Large intestine (tissue), 12 donors: Measurements from ENCODE around the gene ZNF485. TPM values are rescaled to one million over a fixed set of nuclear protein-coding genes. Genes with fewer than 3 reads are reported as not detected.

ENCODE experiments used
- DNase-seq, 2 donors: peaks; one replicate each; pipeline versions ENCODE4 v3.0.0 to v3.0.0-alpha.2; 2013
- H3K27ac ChIP-seq: one replicate; pipeline ENCODE4 v1.5.1; 2013; ENCODE audit warnings: low read length
- H3K27me3 ChIP-seq: 2 replicates; pipeline ENCODE4 v1.6.1; 2013; ENCODE audit warnings: low read length; ENCODE audit not compliant: control insufficient read depth, insufficient read depth
- H3K36me3 ChIP-seq: 2 replicates; pipeline ENCODE4 v1.6.1; 2013; ENCODE audit warnings: low read length; ENCODE audit not compliant: control insufficient read depth, insufficient read depth
- H3K4me1 ChIP-seq: one replicate; pipeline ENCODE4 v1.6.1; 2013; ENCODE audit warnings: low read length; ENCODE audit not compliant: control insufficient read depth, insufficient read depth
- H3K4me3 ChIP-seq: one replicate; pipeline ENCODE4 v1.5.1; 2013; ENCODE audit warnings: low read length
- H3K9me3 ChIP-seq: one replicate; pipeline ENCODE4 v1.6.1; 2013; ENCODE audit warnings: mild to moderate bottlenecking, low read depth, low read length, moderate library complexity; ENCODE audit not compliant: control insufficient read depth
- WGBS: methylation state at CpG from one replicate; pipeline ENCODE4 v1.1.5; 2013; ENCODE audit warnings: low lambda C conversion rate; ENCODE audit not compliant: insufficient coverage; 5-methylcytosine and 5-hydroxymethylcytosine counted together
- long read RNA-seq, 11 donors: transcript quantifications; one replicate each; lab custom pipeline, GENCODE V29; 2026
- polyA plus RNA-seq: library from polyadenylated mRNA; unstranded; fragments of 120-200 nt; gene quantifications from one replicate; pipeline ENCODE4 v1.2.1, GENCODE V29; 2013

ZNF485 gene
- polyA plus RNA-seq = 7.2 TPM
- long read RNA-seq, donor 1 = 0 reads
- long read RNA-seq, donor 2, partial matches to known transcripts = 0 of 3 reads
- long read RNA-seq, donor 2, other reads (novel, unspliced or antisense) = 0 of 3 reads
- long read RNA-seq, donor 3 = 0 reads
- long read RNA-seq, donor 4 = 0 reads
- long read RNA-seq, donor 5, partial matches to known transcripts = 0 of 2 reads
- long read RNA-seq, donor 5, other reads (novel, unspliced or antisense) = 0 of 2 reads
- long read RNA-seq, donor 6, partial matches to known transcripts = 0 of 3 reads
- long read RNA-seq, donor 6, other reads (novel, unspliced or antisense) = 0 of 3 reads
- long read RNA-seq, donor 7, partial matches to known transcripts = 0 of 1 reads
- long read RNA-seq, donor 7, other reads (novel, unspliced or antisense) = 0 of 1 reads
- long read RNA-seq, donor 8, partial matches to known transcripts = 0 of 2 reads
- long read RNA-seq, donor 8, other reads (novel, unspliced or antisense) = 0 of 2 reads
- long read RNA-seq, donor 9, partial matches to known transcripts = 0 of 4 reads
- long read RNA-seq, donor 9, other reads (novel, unspliced or antisense) = 0 of 4 reads
- long read RNA-seq, donor 10, partial matches to known transcripts = 0 of 2 reads
- long read RNA-seq, donor 10, other reads (novel, unspliced or antisense) = 0 of 2 reads
- long read RNA-seq, donor 11, partial matches to known transcripts = 0 of 4 reads
- long read RNA-seq, donor 11, other reads (novel, unspliced or antisense) = 0 of 4 reads

GRCh38 chr10:43606323-43607198, at the start of gene ZNF485:
ZNF485 (plus strand) TSS chr10:43606438; CDS start chr10:43607051, 613 bp downstream.
- Histone ChIP-seq H3K36me3 (peaks cover 21% of the 10 kb centered on the region), H3K4me1 (no peaks in the 10 kb centered on the region), H3K4me3 (peak within 1 kb of the TSS; percentile 73), H3K9me3 (peaks cover 2% of the 10 kb centered on the region), H3K27ac (peak within 1 kb of the TSS; percentile 42), H3K27me3 (no peaks in the 10 kb centered on the region)
- peak; percentile 52 to 70 for DNase-seq
- no CpG with 5 or more reads among the region's 58 CpGs for WGBS

GRCh38 chr10:43557214-43557613, 49.0 kb upstream of the ZNF485 start:
- no peak for DNase-seq
- Histone ChIP-seq H3K4me3 (no peak overlapping the region), H3K36me3 (peaks cover 23% of the 10 kb centered on the region), H3K4me1 (no peaks in the 10 kb centered on the region), H3K27ac (no peak overlapping the region), H3K9me3 (peaks cover 17% of the 10 kb centered on the region), H3K27me3 (no peaks in the 10 kb centered on the region)
- WGBS = no CpG with 5 or more reads among the region's 4 CpGs

- H3K36me3 ChIP-seq = peaks cover 27% of the 10 kb centered on the region
- no peak for DNase-seq
These were observed 36.6 kb upstream of the ZNF485 start for GRCh38 chr10:43569681-43570080.

GRCh38 chr10:43570971-43571370, 35.3 kb upstream of the ZNF485 start:
- DNase-seq = no peak
- Histone ChIP-seq H3K9me3 (no peaks in the 10 kb centered on the region), H3K27ac (no peak overlapping the region), H3K27me3 (no peaks in the 10 kb centered on the region), H3K4me3 (no peak overlapping the region), H3K4me1 (peaks cover 6% of the 10 kb centered on the region), H3K36me3 (peaks cover 26% of the 10 kb centered on the region)
- WGBS = no CpG with 5 or more reads among the region's 1 CpG

More at GRCh38 chr10:43569681-43570080, 36.6 kb upstream of the ZNF485 start:
- H3K9me3 ChIP-seq = no peaks in the 10 kb centered on the region
- no peak overlapping the region for H3K4me3 ChIP-seq
- H3K27me3 ChIP-seq = no peaks in the 10 kb centered on the region
- no peak overlapping the region for H3K27ac ChIP-seq
- peaks cover 6% of the 10 kb centered on the region for H3K4me1 ChIP-seq

- no peaks in the 10 kb centered on the region for H3K27me3 ChIP-seq
- H3K27ac ChIP-seq = peak overlapping the region; percentile 50
- H3K4me1 ChIP-seq = peaks cover 6% of the 10 kb centered on the region
- DNase-seq = no peak
- H3K4me3 ChIP-seq = peak overlapping the region; percentile 52
- 40% methylated on average over 1 of the region's 14 CpGs for WGBS
- H3K36me3 ChIP-seq = peaks cover 13% of the 10 kb centered on the region
- no peaks in the 10 kb centered on the region for H3K9me3 ChIP-seq
These were observed 32.8 kb upstream of the ZNF485 start for GRCh38 chr10:43573250-43574000.

GRCh38 chr10:43574001-43574892, 32.0 kb upstream of the ZNF485 start, which contains the start of gene ZNF239:
ZNF239 (minus strand) TSS chr10:43574616; CDS start chr10:43558079, 16,537 bp downstream.
- H3K36me3 ChIP-seq = peaks cover 7% of the 10 kb centered on the region
- peak; percentile 85 to 94 for DNase-seq
- peak within 1 kb of the TSS; percentile 50 for H3K27ac ChIP-seq
- H3K4me1 ChIP-seq = peaks cover 6% of the 10 kb centered on the region
- no CpG with 5 or more reads among the region's 78 CpGs for WGBS
- H3K27me3 ChIP-seq = no peaks in the 10 kb centered on the region
- H3K4me3 ChIP-seq = peak within 1 kb of the TSS; percentile 52
- H3K9me3 ChIP-seq = no peaks in the 10 kb centered on the region

GRCh38 chr10:43574906-43575305, 31.3 kb upstream of the ZNF485 start:
- DNase-seq = no peak
- Histone ChIP-seq H3K4me1 (peaks cover 6% of the 10 kb centered on the region), H3K36me3 (peaks cover 4% of the 10 kb centered on the region), H3K4me3 (peak overlapping the region; percentile 52), H3K27ac (no peak overlapping the region), H3K27me3 (no peaks in the 10 kb centered on the region), H3K9me3 (no peaks in the 10 kb centered on the region)
- WGBS = 97% methylated on average over 5 of the region's 8 CpGs

- H3K36me3 ChIP-seq = no peaks in the 10 kb centered on the region
- H3K27ac ChIP-seq = no peak overlapping the region
- H3K4me1 ChIP-seq = peaks cover 6% of the 10 kb centered on the region
- no peaks in the 10 kb centered on the region for H3K9me3 ChIP-seq
- DNase-seq = no peak
- WGBS = 88% methylated on average over 1 of the region's 5 CpGs
- no peak overlapping the region for H3K4me3 ChIP-seq
- no peaks in the 10 kb centered on the region for H3K27me3 ChIP-seq
These were observed 30.2 kb upstream of the ZNF485 start for GRCh38 chr10:43576062-43576461.

- Histone ChIP-seq H3K9me3 (no peaks in the 10 kb centered on the region), H3K4me1 (peaks cover 6% of the 10 kb centered on the region), H3K4me3 (no peak overlapping the region), H3K27ac (no peak overlapping the region), H3K36me3 (no peaks in the 10 kb centered on the region), H3K27me3 (no peaks in the 10 kb centered on the region)
- 97% methylated on average over 4 of the region's 5 CpGs for WGBS
- DNase-seq = no peak
These were observed 29.7 kb upstream of the ZNF485 start for GRCh38 chr10:43576580-43576979.
